ENCODE results near the gene DGAT2.
"Not testable (repeated sequence)": the region's sequence is repeated elsewhere in the genome, so short reads cannot be mapped to it uniquely, and the experiment has no call there.

Gene DGAT2

GRCh38 chr11:75768112-75768908 lies at the start of gene DGAT2:
TSS of gene DGAT2 (plus strand) at chr11:75768778. CDS start at chr11:75768992, 214 bp downstream.
- peak; percentile 83 to 85 for ATAC-seq

GRCh38 chr11:75719340-75720239 lies 49.0 kb upstream of the DGAT2 start:
- no peak for ATAC-seq

DNA sequence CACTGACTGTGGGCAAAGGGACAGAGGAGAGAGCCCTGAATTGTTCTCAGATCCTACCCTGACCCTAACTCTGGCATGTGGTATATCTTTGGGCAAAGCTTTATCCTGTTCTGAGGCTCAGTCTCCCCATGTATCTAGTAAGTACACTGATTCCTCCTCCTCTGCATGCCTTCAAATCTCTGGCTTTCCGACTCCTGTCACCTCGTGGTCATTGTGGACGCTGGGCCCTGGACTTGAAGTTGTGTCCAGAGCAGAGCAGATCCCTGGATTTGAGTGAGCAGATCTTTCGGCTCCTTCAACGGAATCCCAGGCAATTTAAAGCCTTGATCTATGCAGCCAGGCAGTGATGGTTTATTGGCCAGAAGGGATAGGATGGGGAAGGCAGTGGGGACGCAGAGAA lies 47.9 kb upstream of the DGAT2 start:
- no peak for ATAC-seq

- ATAC-seq: no peak
Measured at GRCh38 chr11:75721852-75722668, 46.5 kb upstream of the DGAT2 start.

DNA sequence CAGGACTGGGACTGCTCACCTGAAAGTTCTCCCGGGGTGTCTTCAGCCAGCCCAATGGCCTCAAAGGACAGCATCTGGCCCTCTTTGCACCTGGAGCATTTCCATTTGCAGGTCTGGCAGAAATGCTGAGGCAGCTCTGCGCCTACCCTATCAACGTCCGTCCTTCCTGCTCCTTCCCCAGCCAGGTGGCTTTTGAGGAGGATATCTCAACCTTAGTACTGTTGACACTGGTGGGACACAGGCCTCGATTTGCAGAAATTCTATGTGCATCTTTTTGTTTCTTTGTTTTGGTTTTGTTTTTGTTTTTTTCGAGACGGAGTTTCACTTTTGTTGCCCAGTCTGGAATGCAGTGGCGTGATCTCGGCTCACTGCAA lies 45.9 kb upstream of the DGAT2 start:
- no peak for ATAC-seq

GRCh38 chr11:75725547-75726320 lies 42.8 kb upstream of the DGAT2 start:
- ATAC-seq: no peak

DNA sequence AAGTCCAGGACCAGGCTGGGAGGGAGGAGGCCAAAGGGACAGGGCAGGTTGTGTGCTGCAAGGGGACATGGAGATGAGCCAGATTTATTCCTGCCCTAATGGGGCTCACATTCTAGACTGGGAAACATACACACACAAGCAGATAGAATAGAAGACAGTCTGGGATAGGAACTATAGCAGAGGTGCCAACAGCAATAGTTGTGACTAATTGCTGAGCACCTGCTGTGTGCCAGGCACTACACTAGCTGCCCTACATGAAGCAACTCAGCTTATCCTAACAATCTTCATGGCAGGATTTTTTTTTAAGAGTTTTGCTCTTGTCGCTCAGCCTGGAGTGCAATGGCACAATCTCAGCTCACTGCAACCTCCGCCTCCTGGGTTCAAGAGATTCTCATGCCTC lies 39.6 kb upstream of the DGAT2 start:
- ATAC-seq: no peak

DNA sequence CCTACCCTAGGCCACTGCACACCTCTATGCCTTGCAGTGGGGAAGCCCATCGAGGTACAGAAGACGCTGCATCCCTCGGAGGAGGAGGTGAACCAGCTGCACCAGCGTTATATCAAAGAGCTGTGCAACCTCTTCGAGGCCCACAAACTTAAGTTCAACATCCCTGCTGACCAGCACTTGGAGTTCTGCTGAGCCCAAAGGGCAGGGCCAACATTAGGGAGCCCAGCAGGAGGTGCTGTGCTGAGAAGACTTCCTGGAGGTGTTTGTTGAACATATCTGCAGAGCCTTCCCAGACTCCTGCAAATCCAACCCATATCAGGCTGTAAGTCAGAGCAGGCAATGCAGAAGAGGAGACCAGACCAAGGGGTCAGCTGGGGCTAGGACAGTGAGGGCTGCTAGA lies 37.5 kb upstream of the DGAT2 start:
- ATAC-seq: no peak

DNA sequence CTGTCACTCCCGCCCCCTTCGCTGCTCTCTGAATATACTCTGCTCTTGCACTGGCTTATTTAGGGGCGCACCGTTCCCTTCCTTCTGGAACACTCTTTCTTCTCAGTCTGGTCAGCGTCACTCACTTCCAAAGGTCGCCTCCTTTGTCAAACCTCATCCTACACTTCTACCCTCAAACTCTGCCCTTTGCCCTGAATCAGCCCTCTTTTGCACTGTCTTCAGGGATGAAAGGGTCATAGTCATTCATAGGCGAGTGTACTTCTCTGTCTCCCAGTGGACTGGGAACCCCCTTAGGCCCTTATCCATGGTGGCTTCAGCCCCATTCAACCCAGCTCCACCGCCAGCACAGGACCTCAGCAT lies 35.5 kb upstream of the DGAT2 start:
- ATAC-seq: no peak

DNA sequence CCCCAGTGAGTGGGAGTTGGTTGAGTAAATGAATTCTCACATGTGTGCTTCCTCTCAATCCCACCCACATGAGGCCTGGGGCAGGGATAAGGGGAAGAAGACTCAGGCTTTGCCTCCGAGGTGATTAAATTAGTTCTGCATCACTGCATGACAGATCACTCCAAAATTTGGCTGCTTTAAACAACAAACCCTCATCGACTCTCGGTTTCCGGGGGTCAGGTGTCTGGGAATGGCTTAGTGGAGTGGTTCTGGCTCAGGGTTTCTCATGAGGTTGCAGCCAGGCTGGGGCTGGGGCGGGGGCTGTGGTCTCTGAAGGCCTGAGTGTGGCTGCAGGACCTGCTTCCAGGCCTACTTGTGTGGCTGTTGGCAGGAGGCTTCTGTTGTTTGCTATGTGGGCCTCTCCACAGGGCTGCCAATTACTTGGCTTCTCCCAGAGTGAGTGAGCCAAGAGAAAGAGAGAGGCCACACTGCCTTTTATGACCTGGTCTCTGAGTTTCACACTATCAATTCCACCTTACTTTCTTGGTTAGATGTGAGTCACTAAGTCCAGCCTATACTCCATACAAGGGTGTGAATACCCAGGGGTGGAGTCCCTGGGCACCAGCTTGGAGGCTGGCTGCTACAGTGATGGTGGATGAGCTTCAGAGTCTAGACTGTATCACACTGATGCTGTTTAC lies 35.0 kb upstream of the DGAT2 start:
- ATAC-seq: peak in 1 of 2 donors; percentile 20

DNA sequence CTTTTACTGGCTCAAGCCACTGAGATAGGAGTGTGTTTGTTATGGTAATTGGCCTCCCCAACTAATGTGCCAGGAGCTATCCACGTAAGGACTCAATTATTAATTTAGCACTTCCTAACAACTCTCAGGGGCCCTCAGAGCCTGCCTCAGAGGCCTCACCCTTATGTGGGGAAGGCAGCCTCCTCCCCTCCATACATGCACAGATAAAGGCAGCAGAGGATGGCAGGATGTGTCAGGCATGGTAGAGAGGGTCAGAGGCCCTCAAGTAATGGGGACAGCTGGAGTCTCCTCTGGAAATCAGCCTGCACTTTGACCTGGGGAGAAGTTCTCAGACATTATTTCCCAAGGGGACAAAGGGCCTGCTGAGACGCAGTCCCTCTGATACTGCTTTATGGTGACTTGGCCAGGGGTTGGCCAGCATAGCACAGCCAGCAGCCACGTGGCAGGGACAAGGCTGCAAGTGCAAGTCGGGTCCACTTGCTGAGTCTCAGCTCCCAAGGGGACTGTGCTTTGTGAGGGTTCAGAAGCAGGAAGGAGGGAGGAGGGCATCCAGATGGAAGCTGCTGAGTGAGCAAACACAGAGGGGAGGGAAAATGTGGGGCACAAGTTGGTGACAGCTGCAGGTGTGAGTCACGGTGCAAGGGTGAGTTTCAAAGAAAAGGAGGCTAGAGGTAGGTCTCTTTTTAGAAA lies 33.9 kb upstream of the DGAT2 start:
- ATAC-seq: no peak

DNA sequence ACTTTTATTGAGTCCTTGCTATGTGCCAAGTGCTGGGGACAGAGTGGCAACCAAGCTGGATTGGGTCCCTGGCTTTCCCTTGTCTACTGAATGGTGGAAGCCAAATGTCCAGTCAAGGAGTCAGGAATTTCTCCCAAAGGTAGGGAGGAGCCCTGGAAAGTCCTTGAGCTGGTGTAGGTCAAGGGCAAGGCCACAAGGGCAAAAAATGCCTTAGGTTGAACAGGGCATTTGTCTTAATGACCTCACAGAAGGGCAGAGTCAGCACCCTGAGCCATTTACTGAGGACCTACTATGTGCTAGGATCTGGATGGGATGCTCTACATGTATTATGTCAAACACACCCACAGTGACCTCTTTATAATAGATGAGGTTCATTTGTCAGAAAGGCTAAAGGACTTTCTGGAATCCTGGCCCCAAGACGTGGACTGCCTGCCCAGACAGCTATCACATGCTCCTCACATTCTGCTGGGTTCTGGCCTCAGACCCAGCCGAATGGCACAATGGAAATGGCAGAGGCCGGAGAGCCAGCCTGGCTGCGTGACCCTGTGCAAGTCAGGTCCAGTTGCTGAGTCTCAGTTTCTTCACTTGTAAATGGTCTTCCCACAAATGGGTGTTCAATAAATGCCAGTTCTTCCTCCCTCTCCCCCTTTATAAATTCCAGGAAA lies 33.3 kb upstream of the DGAT2 start:
- no peak for ATAC-seq

DNA sequence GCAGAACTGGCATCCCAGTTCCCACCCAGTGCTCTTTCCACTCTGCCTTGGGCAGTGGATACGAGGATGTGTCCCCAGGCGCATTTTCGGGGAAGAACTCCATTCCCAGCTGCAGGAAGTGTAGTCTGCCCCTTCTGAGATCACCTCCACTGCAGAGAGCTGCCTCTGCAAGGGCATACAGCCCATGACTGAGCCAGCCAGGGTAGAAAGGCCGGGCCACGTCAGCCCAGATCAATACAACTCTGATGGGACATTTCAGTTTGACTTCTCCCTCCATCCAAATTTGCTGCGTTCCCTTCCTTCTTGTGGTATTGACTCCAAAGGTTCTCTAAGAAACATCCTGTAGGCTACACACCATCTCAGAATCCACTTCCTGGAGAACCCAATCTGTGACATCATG lies 31.3 kb upstream of the DGAT2 start:
- ATAC-seq: no peak

DNA sequence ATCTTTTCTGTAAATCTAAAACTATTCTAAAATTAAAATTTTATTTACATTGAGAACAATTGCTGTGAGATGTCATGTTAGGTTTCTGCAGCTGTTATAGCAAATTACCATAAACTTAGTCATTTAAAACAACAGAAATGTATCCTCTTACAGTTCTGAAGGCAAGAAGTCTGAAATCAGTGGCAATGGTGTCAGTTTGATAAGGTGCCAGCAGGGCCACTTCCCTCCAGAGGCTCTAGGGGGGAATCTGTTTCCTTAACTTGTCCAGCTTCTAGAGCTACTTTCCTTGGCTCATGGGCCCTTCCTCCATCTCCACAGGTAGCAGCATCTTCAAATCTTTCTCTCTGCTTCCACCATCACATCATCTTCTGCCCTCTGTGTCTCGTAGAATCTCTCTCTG lies 27.9 kb upstream of the DGAT2 start:
- no peak for ATAC-seq

DNA sequence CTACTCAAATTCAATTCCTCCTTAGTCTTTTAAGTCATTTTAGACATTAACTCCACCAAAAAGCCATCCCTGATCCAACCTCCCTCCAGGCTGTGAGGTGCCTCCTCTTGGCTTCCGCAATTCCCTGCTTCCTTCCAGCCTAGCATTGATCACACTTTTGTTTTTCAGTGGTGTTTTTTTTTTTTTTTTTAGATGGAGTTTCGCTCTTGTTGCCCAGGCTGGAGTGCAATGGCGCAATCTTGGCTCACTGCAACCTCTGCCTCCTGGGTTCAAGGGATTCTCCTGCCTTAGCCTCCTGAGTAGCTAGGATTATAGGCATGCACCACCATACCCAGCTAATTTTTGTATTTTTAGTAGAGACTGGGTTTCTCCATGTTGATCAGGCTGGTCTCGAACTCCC lies 25.4 kb upstream of the DGAT2 start:
- ATAC-seq: not testable (repeated sequence)

GRCh38 chr11:75743711-75744563 lies 24.6 kb upstream of the DGAT2 start:
- ATAC-seq: no peak

DNA sequence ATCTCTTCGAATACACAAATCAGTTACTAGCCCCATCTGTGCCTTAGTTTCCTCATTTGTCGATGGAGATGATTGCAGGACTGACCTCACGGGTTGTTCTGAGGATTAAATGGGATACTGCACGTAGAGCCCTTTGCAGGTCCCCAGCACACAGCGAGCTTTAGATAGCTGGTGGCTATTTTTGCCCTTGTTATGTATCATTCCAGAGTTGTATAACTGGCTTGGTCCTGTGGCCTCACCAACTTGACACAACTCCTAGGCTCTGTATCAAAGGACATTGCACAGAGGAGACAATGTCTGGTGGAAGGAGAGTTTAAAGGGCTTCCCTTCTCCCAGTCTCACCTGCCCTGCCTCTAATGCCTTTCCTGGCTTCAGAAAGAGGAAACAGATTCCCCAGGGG lies 22.8 kb upstream of the DGAT2 start:
- ATAC-seq: no peak

DNA sequence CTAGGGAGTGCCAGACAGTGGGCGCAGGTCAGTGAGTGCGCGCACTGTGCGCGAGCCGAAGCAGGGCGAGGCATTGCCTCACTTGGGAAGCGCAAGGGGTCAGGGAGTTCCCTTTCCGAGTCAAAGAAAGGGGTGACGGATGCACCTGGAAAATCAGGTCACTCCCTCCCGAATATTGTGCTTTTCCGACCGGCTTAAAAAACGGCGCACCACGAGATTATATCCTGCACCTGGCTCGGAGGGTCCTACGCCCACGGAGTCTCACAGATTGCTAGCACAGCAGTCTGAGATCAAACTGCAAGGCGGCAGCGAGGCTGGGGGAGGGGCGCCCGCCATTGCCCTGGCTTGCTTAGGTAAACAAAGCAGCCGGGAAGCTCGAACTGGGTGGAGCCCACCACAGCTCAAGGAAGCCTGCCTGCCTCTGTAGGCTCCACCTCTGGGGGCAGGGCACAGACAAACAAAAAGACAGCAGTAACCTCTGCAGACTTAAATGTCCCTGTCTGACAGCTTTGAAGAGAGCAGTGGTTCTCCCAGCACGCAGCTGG lies 19.8 kb upstream of the DGAT2 start:
- not testable (repeated sequence) for ATAC-seq

DNA sequence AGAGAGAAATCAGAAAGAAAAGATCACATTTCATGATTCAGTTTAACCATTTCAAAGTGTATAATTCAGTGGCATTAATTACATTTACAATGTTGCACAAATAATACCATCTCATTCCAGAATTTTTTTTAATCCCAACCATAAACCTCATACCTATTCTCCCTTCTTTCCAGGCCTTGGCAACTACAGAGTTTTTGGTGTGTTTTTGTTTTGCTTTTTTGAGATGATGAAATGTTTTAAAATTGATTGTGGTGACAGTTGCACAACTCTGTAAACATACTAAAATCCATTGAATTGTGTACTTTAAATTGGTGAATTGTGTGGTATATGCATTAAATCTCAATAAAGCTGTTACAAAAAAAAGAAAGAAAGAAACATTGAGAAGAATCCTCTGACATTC lies 13.6 kb upstream of the DGAT2 start:
- ATAC-seq: not testable (repeated sequence)
